ENCODE results near the gene FERMT2. TPM values are rescaled to one million over a fixed set of nuclear protein-coding genes. Genes with fewer than 3 reads are reported as not detected.

FERMT2 gene
- total RNA-seq, 1 donor from 2014 or later = 79.7 TPM

GRCh38 chr14:52937306-52937705 lies 13.5 kb downstream of the FERMT2 start:
- H3K9me3 Mint-ChIP-seq (ENCODE audit: unreplicated experiment) = no peaks in the 10 kb centered on the region
- no peak overlapping the region for H3K27ac Mint-ChIP-seq (ENCODE audit: unreplicated experiment)
- H3K4me1 Mint-ChIP-seq (ENCODE audit: low read depth, unreplicated experiment) = no peaks in the 10 kb centered on the region
- no peaks in the 10 kb centered on the region for H3K36me3 Mint-ChIP-seq (ENCODE audit: unreplicated experiment)
- no peaks in the 10 kb centered on the region for H3K27me3 Mint-ChIP-seq (ENCODE audit: unreplicated experiment)
- TF ChIP-seq, protein P1, sequence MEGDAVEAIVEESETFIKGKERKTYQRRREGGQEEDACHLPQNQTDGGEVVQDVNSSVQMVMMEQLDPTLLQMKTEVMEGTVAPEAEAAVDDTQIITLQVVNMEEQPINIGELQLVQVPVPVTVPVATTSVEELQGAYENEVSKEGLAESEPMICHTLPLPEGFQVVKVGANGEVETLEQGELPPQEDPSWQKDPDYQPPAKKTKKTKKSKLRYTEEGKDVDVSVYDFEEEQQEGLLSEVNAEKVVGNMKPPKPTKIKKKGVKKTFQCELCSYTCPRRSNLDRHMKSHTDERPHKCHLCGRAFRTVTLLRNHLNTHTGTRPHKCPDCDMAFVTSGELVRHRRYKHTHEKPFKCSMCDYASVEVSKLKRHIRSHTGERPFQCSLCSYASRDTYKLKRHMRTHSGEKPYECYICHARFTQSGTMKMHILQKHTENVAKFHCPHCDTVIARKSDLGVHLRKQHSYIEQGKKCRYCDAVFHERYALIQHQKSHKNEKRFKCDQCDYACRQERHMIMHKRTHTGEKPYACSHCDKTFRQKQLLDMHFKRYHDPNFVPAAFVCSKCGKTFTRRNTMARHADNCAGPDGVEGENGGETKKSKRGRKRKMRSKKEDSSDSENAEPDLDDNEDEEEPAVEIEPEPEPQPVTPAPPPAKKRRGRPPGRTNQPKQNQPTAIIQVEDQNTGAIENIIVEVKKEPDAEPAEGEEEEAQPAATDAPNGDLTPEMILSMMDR (IDR thresholded peaks at IDR 0.05; ENCODE audit: partially characterized antibody, unreplicated experiment) = no peak
- no peak overlapping the region for H3K4me3 Mint-ChIP-seq (ENCODE audit: unreplicated experiment)
- DNase-seq = no peak

DNA sequence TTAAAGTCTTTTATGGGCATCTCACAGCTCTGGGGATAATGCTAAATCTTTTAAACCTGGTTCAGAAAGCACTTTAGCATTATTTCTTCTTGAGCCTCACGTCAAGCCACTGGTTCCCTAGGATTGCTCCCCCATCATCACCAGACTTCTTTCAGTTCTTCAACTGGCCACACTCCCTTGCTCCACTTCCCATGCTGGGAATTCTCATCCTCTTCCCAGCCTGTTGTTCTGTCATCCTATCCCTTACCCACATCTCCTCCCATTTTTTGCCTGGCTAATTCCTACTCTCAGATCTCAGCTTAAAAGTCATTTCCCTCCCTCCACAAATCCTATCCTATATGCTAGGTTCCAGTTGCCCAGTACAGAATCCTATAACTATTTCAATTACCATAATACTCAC lies 14.4 kb downstream of the FERMT2 start:
- Mint-ChIP-seq H3K36me3 (ENCODE audit: unreplicated experiment) (no peaks in the 10 kb centered on the region), H3K27me3 (ENCODE audit: unreplicated experiment) (no peaks in the 10 kb centered on the region), H3K4me3 (ENCODE audit: unreplicated experiment) (no peak overlapping the region), H3K4me1 (ENCODE audit: low read depth, unreplicated experiment) (no peaks in the 10 kb centered on the region), H3K9me3 (ENCODE audit: unreplicated experiment) (no peaks in the 10 kb centered on the region), H3K27ac (ENCODE audit: unreplicated experiment) (no peak overlapping the region)
- TF ChIP-seq, protein P1 (IDR thresholded peaks at IDR 0.05; ENCODE audit: partially characterized antibody, unreplicated experiment) = no peak
- DNase-seq = no peak

- Mint-ChIP-seq H3K9me3 (ENCODE audit: unreplicated experiment) (no peaks in the 10 kb centered on the region), H3K27ac (ENCODE audit: unreplicated experiment) (no peak overlapping the region), H3K36me3 (ENCODE audit: unreplicated experiment) (no peaks in the 10 kb centered on the region), H3K4me1 (ENCODE audit: low read depth, unreplicated experiment) (peaks cover 2% of the 10 kb centered on the region), H3K27me3 (ENCODE audit: unreplicated experiment) (no peaks in the 10 kb centered on the region), H3K4me3 (ENCODE audit: unreplicated experiment) (no peak overlapping the region)
- no peak for DNase-seq
- TF ChIP-seq, protein P1 (IDR thresholded peaks at IDR 0.05; ENCODE audit: partially characterized antibody, unreplicated experiment) = no peak
These were observed 15.0 kb downstream of the FERMT2 start for GRCh38 chr14:52935833-52936232.

DNA sequence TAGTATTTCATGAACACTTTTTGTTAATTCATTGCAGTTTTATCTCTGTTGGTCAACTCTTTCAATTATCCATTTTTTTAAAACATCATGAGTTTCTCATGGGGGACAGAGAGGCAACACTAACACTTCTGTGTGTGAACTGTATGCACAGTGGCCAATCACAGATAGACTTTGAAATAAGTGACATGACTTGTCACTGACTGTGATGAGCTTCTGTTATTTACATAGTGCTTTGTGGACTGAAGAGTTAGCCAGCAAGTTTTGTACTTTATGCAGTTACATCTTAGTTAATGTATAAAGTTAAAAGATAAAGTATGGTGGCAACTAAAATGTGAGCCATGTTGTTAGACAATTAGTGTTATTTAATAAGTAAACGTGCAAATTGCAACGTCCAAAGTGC lies 16.1 kb downstream of the FERMT2 start:
- DNase-seq = no peak

DNA sequence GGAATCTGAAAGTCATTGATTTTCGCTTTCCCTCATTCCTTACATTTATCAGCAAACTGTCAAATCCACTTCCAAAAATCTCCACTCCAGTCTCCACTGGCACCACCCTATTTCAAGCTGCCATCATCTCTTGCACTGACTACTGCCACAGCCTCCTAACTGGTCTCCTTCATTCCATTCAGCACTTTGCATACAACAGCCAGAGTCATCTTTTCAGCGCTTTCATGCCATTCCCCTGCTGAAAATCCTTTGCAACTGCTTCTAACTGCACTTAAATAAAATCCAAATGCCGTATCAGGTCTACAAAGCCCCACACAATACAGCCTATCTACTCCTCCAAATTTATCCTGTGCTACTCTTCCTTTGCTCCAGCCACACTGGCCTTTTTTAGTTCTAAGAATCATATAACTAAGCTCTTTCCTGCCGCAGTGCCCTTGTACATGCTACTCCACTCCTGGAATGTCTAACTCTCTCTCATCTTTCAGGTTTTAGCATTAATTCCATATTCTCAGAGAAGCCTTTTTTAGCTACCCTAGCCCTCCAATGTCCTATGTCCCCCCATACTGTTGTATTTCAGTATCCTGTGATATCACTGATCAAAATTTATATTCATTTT lies 21.6 kb downstream of the FERMT2 start:
- no peaks in the 10 kb centered on the region for H3K27me3 Mint-ChIP-seq (ENCODE audit: unreplicated experiment)
- no peaks in the 10 kb centered on the region for H3K9me3 Mint-ChIP-seq (ENCODE audit: unreplicated experiment)
- TF ChIP-seq, protein P1 (IDR thresholded peaks at IDR 0.05; ENCODE audit: partially characterized antibody, unreplicated experiment) = no peak
- H3K27ac Mint-ChIP-seq (ENCODE audit: unreplicated experiment) = no peak overlapping the region
- H3K36me3 Mint-ChIP-seq (ENCODE audit: unreplicated experiment) = no peaks in the 10 kb centered on the region
- no peak for DNase-seq
- H3K4me1 Mint-ChIP-seq (ENCODE audit: low read depth, unreplicated experiment) = peaks cover 18% of the 10 kb centered on the region
- no peak overlapping the region for H3K4me3 Mint-ChIP-seq (ENCODE audit: unreplicated experiment)

More for the DNA sequence above, 16.1 kb downstream of the FERMT2 start:
- no peaks in the 10 kb centered on the region for H3K9me3 Mint-ChIP-seq (ENCODE audit: unreplicated experiment)
- no peaks in the 10 kb centered on the region for H3K27me3 Mint-ChIP-seq (ENCODE audit: unreplicated experiment)
- peaks cover 3% of the 10 kb centered on the region for H3K4me1 Mint-ChIP-seq (ENCODE audit: low read depth, unreplicated experiment)
- no peak overlapping the region for H3K4me3 Mint-ChIP-seq (ENCODE audit: unreplicated experiment)
- H3K27ac Mint-ChIP-seq (ENCODE audit: unreplicated experiment) = no peak overlapping the region
- TF ChIP-seq, protein P1 (IDR thresholded peaks at IDR 0.05; ENCODE audit: partially characterized antibody, unreplicated experiment) = no peak
- H3K36me3 Mint-ChIP-seq (ENCODE audit: unreplicated experiment) = no peaks in the 10 kb centered on the region
